Measurements from ENCODE around the gene HMG20A. TPM values are rescaled to one million over a fixed set of nuclear protein-coding genes. Genes with fewer than 3 reads are reported as not detected.

Gene HMG20A
- total RNA-seq, 1 experiment from 2014 or later: 54.0 TPM

DNA sequence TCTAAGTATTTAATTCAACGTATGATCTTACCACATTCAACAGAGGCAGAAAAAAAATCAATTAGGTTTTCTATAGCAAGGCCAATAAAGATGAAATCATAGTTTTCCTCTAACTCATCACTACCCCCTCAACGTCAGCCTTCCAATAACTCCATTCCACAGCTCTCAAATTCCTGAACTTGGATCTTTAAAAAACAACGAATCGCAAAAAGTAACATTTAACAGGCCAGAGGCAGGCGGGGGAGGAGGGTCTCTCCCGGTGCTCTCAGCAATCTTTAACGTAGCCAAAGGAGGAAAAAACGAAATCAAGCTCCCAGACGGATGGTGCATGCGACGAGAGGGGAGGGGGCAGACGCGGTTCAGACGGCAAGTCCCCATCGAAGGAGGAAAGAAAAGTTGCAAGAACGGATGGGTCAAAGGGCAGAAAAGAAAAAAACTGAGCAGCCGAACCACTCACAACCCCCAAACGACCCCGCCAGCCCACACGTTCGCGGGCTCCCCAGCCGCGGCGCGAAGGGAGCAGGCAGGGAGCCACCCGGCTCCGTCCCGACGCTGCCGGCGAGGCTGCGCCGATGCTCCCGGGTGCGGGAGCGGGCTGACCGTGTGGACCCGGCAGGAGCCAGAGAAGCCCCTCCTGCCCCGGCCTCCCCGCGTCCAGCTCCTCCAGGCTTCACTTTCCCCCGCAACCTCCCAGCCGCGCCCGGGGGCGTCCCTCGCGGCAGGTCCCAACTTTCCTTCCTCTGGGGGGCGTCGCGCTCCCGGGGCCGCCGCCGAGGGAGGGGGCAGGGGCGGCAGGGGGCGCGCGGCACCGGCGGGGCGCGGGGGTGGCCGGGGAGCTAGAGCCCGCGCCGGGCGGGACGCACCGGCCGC lies 1.5 kb upstream of the HMG20A start:
- ATAC-seq (peak; percentile 11; the same call in 1 of the 2 replicates), DNase-seq (ENCODE audit: low read depth, low spot score) (no peak)
- ChIA-PET POLR2A (interaction anchor here (0.6 to 0.7 kb wide), 2 partner anchors 315 to 545 kb away, joined by 3 read pairs; no protein-coding TSS in a partner anchor), CTCF (interaction anchor here (0.6 kb wide), 2 partner anchors 28 to 143 kb away, joined by 3 to 6 read pairs; no protein-coding TSS in a partner anchor)
- no peaks in the 10 kb centered on the region for H3K27me3 ChIP-seq (ENCODE audit: control insufficient read depth, insufficient read depth, low read length)
- intact Hi-C loops (cut with micrococcal nuclease; ENCODE audit: unreplicated experiment): no loop called here
- H3K4me3 ChIP-seq (ENCODE audit: low read depth in 2 of 2, low read length in 2 of 2): peak overlapping the region; percentile 63 to 85
- no peaks in the 10 kb centered on the region for H3K9me3 ChIP-seq (ENCODE audit: control insufficient read depth, insufficient read depth, low read depth, low read length)
- no peaks in the 10 kb centered on the region for H3K36me3 ChIP-seq (ENCODE audit: control insufficient read depth, insufficient read depth, low read length)
- TF ChIP-seq, protein P1, sequence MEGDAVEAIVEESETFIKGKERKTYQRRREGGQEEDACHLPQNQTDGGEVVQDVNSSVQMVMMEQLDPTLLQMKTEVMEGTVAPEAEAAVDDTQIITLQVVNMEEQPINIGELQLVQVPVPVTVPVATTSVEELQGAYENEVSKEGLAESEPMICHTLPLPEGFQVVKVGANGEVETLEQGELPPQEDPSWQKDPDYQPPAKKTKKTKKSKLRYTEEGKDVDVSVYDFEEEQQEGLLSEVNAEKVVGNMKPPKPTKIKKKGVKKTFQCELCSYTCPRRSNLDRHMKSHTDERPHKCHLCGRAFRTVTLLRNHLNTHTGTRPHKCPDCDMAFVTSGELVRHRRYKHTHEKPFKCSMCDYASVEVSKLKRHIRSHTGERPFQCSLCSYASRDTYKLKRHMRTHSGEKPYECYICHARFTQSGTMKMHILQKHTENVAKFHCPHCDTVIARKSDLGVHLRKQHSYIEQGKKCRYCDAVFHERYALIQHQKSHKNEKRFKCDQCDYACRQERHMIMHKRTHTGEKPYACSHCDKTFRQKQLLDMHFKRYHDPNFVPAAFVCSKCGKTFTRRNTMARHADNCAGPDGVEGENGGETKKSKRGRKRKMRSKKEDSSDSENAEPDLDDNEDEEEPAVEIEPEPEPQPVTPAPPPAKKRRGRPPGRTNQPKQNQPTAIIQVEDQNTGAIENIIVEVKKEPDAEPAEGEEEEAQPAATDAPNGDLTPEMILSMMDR (IDR thresholded peaks at IDR 0.05): peak; percentile 76
- TF ChIP-seq TCF7L2 (IDR thresholded peaks at IDR 0.05; ENCODE audit: low read depth, low read length): no peak
- in situ Hi-C loops (cut with HindIII; ENCODE audit: low pct_unique_long_range_greater_than_20kb, low sequenced_read_pairs): no loop called here
- H3K27ac ChIP-seq (ENCODE audit: low read length): peak overlapping the region; percentile 89
- H3K4me1 ChIP-seq (ENCODE audit: control insufficient read depth, insufficient read depth, low read length): peaks cover 36% of the 10 kb centered on the region
- BruUV-seq (replicated peaks): no TSS peak

DNA sequence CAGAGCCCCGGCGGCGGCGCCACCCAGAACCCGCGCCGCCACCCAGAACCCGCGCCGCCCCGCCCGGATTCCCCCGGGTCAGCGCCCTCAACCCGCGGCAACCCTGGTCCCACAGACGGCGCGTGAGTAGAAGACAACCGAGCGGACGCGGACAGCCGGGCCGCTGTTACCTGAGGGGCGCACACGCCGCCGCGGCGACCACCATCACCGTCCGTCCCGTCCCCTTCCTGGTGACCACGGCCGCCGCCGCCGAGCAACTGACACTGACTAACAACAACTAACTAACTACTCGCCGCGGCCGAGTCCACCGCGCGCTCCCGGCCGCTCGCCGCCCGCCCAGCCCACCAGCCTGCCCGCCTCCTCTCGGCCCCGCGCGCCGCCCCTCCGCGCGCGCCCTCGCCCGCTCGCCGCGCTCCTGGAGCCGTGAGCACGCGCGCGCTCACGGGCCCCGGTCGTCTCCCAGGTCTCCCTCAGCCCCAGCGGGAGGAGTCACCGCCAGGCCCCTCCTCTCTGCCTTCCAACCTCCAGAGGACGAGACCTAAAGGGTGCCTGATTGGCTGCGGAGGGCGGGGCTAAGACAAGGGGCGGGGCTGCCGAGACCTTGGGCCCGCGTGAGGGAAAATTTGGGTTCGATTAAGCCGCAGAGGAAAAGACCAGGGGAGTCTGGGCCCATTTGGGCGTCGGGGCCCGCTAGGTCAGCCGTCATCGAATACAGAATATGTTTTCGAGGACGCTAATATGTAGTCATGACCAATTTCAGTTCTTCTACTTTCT lies 665 bp upstream of the HMG20A start, which contains the start of gene PEAK1:
Gene PEAK1 (minus strand): TSS at position 269 of the 774 bp plus-strand sequence. CDS start 238,178 bp downstream, outside the sequence.
- in situ Hi-C loops (cut with HindIII; ENCODE audit: low pct_unique_long_range_greater_than_20kb, low sequenced_read_pairs): no loop called here
- POLR2A ChIA-PET: interaction anchor here (0.6 kb wide), 1 partner anchor 546 kb away, joined by 3 read pairs; no protein-coding TSS in a partner anchor
- intact Hi-C loops (cut with micrococcal nuclease; ENCODE audit: unreplicated experiment): no loop called here
- Histone ChIP-seq H3K27me3 (ENCODE audit: control insufficient read depth, insufficient read depth, low read length) (no peaks in the 10 kb centered on the region), H3K27ac (ENCODE audit: low read length) (peak within 1 kb of the TSS; percentile 99), H3K36me3 (ENCODE audit: control insufficient read depth, insufficient read depth, low read length) (no peaks in the 10 kb centered on the region), H3K4me3 (ENCODE audit: low read depth in 2 of 2, low read length in 2 of 2) (peak within 1 kb of the TSS; percentile 83 to 85), H3K9me3 (ENCODE audit: control insufficient read depth, insufficient read depth, low read depth, low read length) (no peaks in the 10 kb centered on the region), H3K4me1 (ENCODE audit: control insufficient read depth, insufficient read depth, low read length) (peaks cover 45% of the 10 kb centered on the region)
- DNase-seq (ENCODE audit: low read depth, low spot score) (peak; percentile 90), ATAC-seq (peak; percentile 97)
- BruUV-seq (replicated peaks): no TSS peak
- CTCF ChIA-PET: no interaction called here
- peak; percentile 68 for TF ChIP-seq POLR2AphosphoS5 (IDR thresholded peaks at IDR 0.05; ENCODE audit: low read depth, low read length)
- 0 out of 2 replicates have a peak, but pooled peaks have one; percentile 58 for TF ChIP-seq SIN3A (IDR thresholded peaks at IDR 0.05; ENCODE audit: borderline replicate concordance, insufficient read depth, low read depth, low read length)
- TF ChIP-seq, protein P1 (IDR thresholded peaks at IDR 0.05): peak; percentile 33
- TF ChIP-seq, protein P2, sequence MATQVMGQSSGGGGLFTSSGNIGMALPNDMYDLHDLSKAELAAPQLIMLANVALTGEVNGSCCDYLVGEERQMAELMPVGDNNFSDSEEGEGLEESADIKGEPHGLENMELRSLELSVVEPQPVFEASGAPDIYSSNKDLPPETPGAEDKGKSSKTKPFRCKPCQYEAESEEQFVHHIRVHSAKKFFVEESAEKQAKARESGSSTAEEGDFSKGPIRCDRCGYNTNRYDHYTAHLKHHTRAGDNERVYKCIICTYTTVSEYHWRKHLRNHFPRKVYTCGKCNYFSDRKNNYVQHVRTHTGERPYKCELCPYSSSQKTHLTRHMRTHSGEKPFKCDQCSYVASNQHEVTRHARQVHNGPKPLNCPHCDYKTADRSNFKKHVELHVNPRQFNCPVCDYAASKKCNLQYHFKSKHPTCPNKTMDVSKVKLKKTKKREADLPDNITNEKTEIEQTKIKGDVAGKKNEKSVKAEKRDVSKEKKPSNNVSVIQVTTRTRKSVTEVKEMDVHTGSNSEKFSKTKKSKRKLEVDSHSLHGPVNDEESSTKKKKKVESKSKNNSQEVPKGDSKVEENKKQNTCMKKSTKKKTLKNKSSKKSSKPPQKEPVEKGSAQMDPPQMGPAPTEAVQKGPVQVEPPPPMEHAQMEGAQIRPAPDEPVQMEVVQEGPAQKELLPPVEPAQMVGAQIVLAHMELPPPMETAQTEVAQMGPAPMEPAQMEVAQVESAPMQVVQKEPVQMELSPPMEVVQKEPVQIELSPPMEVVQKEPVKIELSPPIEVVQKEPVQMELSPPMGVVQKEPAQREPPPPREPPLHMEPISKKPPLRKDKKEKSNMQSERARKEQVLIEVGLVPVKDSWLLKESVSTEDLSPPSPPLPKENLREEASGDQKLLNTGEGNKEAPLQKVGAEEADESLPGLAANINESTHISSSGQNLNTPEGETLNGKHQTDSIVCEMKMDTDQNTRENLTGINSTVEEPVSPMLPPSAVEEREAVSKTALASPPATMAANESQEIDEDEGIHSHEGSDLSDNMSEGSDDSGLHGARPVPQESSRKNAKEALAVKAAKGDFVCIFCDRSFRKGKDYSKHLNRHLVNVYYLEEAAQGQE (IDR thresholded peaks at IDR 0.05; ENCODE audit: insufficient read depth in 1 of 2, low read depth in 2 of 2, low read length in 1 of 2): no peak

Measured in Panc1 (cell line).